HepG2 (cell line): ENCODE measurements around the gene NAA38. TPM values are rescaled to one million over a fixed set of nuclear protein-coding genes. Genes with fewer than 3 reads are reported as not detected.

ENCODE experiments used
- DMAP1 ChIP-seq: IDR thresholded peaks from 2 replicates; pipeline ENCODE4 v1.6.1; 2016
- HNF1B ChIP-seq: sonication (generic); formaldehyde crosslinking; IDR thresholded peaks from 2 replicates; pipeline ENCODE4 v1.5.1; 2020; ENCODE audit warnings: mild to moderate bottlenecking, moderate library complexity, missing genetic modification reagents
- NR2F1 ChIP-seq, 2 experiments: fragments of 450-650 bp in 1 of 2; formaldehyde crosslinking in 1 of 2; IDR thresholded peaks; 2 replicates each; pipeline versions ENCODE4 v1.5.0 to v1.6.1; 2016 to 2020; ENCODE audit warnings: mild to moderate bottlenecking in 1 of 2, missing compliant biosample characterization in 1 of 2, missing genetic modification reagents in 1 of 2, moderate library complexity in 1 of 2
- NR2F2 ChIP-seq: IDR thresholded peaks from 2 replicates; pipeline ENCODE4 v1.6.1; 2012; ENCODE audit warnings: low read depth, inconsistent platforms, borderline replicate concordance
- SALL1 ChIP-seq: sonication (generic); formaldehyde crosslinking; IDR thresholded peaks from 2 replicates; pipeline ENCODE4 v1.8.0; 2022; ENCODE audit warnings: mild to moderate bottlenecking, missing genetic modification reagents
- SNAPC2 ChIP-seq: sonication (generic); formaldehyde crosslinking; IDR thresholded peaks from 2 replicates; pipeline ENCODE4 v1.8.1; 2022; ENCODE audit warnings: mild to moderate bottlenecking, missing genetic modification reagents
- SOX5 ChIP-seq: IDR thresholded peaks from 2 replicates; pipeline ENCODE4 v1.6.1; 2016; ENCODE audit warnings: borderline replicate concordance
- TRIM24 ChIP-seq: sonication (generic); formaldehyde crosslinking; IDR thresholded peaks from 2 replicates; pipeline ENCODE4 v1.8.0; 2022; ENCODE audit warnings: mild to moderate bottlenecking, missing genetic modification reagents
- ZBTB2 ChIP-seq: sonication (generic); formaldehyde crosslinking; IDR thresholded peaks from 2 replicates; pipeline ENCODE4 v1.8.0; 2022; ENCODE audit warnings: low read depth, missing genetic modification reagents
- ZMYM3 ChIP-seq: sonication (generic); formaldehyde crosslinking; IDR thresholded peaks from 2 replicates; pipeline ENCODE4 v1.5.1; 2020; ENCODE audit warnings: mild to moderate bottlenecking, missing genetic modification reagents
- ZNF280D ChIP-seq: sonication (generic); formaldehyde crosslinking; IDR thresholded peaks from 2 replicates; pipeline ENCODE4 v1.5.1; 2020; ENCODE audit warnings: mild to moderate bottlenecking, missing genetic modification reagents
- ZNF44 ChIP-seq: sonication (generic); formaldehyde crosslinking; IDR thresholded peaks from 2 replicates; pipeline ENCODE4 v1.5.1; 2020; ENCODE audit warnings: mild to moderate bottlenecking, missing genetic modification reagents
- ZNF629 ChIP-seq: sonication (generic); formaldehyde crosslinking; conservative IDR thresholded peaks from 2 replicates; pipeline ENCODE4 v1.5.0; 2020; ENCODE audit warnings: missing genetic modification reagents
- polyA plus RNA-seq, 8 experiments: library from polyadenylated mRNA; depleted of rRNA in 3 of 8; stranded (reverse) in 7 of 8; unstranded in 1 of 8; fragments of >200 nt; fragmentation: Illumina TruSeq in 4 of 8; extraction: Trizol in 4 of 8; gene quantifications; 2 replicates each; pipeline versions ENCODE4 v1.2.1 to v1.2.3, GENCODE V29; 2011 to 2016; ENCODE audit warnings: low read depth in 4 of 8, missing spikeins in 1 of 8, mixed read lengths in 1 of 8; ENCODE audit not compliant: insufficient read depth in 1 of 8
- total RNA-seq, 5 experiments: library from RNA; depleted of rRNA; stranded (reverse); fragments of >200 nt; fragmentation: Illumina TruSeq; extraction: Trizol; gene quantifications; 2 replicates each; pipeline ENCODE4 v1.2.3, GENCODE V29; 2016; ENCODE audit warnings: low read depth in 1 of 5
- TF ChIP-seq, protein P1 (sequence below): sonication (generic); formaldehyde crosslinking; IDR thresholded peaks from 2 replicates; pipeline ENCODE4 v1.4.0; 2020; ENCODE audit warnings: missing genetic modification reagents
- TF ChIP-seq, protein P2 (sequence below): sonication (generic); formaldehyde crosslinking; IDR thresholded peaks from 2 replicates; pipeline ENCODE4 v1.4.0; 2020; ENCODE audit warnings: missing genetic modification reagents
- TF ChIP-seq, protein P3 (sequence below): sonication (generic); formaldehyde crosslinking; IDR thresholded peaks from 2 replicates; pipeline ENCODE4 v1.8.0; 2022; ENCODE audit warnings: missing genetic modification reagents, mild to moderate bottlenecking, moderate library complexity, borderline replicate concordance

Gene NAA38
- total and polyA plus RNA-seq, 2 of the 13 experiments (the other 11 are each of a cell fraction or from before 2014, with no cell fraction given): 46.9 to 91.6 TPM

DNA sequence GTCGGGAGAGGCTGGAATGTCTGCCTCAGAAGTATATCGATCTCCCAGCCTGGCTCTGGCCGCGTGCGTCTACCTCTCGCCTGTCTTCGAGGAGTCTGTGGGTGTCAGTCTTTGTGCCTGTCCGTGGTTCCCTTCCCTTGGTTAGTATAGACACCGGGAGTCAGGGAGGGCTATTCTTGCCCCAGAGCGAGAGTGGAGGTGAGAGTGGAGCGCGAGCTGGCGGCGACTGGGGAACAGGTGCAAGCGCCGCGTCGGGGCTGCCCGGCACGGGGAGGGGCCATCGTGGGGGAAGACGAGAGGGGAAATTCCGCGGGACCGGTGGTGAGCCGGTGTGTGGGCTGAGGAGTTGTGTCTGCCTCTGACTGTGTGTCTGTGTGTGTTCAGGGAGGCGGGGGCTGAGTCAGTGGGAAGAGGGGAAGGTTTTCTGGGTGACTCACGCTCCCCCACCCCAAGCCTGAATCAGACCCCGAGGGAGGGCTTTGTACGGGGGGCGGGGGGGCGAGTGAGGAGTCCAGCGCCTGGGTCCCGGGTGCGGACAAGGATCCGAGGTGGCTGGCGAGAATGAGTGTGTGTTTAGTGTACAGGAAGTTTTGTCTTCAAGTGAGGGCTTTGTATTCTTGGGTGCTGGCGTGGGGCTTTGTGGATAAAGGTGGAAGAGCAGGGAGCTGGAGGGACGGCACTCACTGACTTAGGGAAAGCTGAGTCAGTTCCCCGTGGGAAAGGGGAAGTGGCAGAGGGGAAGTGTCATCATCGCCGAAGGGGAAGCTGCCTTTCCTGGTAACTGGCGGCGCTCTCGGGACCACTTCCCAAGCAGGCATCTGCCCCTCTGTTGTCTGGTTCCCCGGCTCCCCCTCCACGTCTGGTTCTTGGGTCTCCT is 14.7 kb downstream of the NAA38 start (continued):
- TF ChIP-seq ZNF629 (CRISPR knock-in tag) (no peak), ZBTB2 (CRISPR knock-in tag) (no peak), NR2F1 (CRISPR knock-in tag; IDR thresholded peaks at IDR 0.05) (no peak), ZNF280D (CRISPR knock-in tag) (peak; percentile 29; the same call in 1 of the 2 replicates), ZNF44 (no peak), NR2F2 (no peak), ZMYM3 (CRISPR knock-in tag) (no peak), DMAP1 (CRISPR knock-in tag) (peak; percentile 60), TRIM24 (CRISPR knock-in tag) (no peak), HNF1B (CRISPR knock-in tag) (no peak), SNAPC2 (no peak), SALL1 (peak; percentile 0; the same call in 1 of the 2 replicates), SOX5 (CRISPR knock-in tag) (no peak)
- TF ChIP-seq, protein P1, sequence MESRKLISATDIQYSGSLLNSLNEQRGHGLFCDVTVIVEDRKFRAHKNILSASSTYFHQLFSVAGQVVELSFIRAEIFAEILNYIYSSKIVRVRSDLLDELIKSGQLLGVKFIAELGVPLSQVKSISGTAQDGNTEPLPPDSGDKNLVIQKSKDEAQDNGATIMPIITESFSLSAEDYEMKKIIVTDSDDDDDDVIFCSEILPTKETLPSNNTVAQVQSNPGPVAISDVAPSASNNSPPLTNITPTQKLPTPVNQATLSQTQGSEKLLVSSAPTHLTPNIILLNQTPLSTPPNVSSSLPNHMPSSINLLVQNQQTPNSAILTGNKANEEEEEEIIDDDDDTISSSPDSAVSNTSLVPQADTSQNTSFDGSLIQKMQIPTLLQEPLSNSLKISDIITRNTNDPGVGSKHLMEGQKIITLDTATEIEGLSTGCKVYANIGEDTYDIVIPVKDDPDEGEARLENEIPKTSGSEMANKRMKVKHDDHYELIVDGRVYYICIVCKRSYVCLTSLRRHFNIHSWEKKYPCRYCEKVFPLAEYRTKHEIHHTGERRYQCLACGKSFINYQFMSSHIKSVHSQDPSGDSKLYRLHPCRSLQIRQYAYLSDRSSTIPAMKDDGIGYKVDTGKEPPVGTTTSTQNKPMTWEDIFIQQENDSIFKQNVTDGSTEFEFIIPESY (CRISPR knock-in tag): no peak
- TF ChIP-seq, protein P2, sequence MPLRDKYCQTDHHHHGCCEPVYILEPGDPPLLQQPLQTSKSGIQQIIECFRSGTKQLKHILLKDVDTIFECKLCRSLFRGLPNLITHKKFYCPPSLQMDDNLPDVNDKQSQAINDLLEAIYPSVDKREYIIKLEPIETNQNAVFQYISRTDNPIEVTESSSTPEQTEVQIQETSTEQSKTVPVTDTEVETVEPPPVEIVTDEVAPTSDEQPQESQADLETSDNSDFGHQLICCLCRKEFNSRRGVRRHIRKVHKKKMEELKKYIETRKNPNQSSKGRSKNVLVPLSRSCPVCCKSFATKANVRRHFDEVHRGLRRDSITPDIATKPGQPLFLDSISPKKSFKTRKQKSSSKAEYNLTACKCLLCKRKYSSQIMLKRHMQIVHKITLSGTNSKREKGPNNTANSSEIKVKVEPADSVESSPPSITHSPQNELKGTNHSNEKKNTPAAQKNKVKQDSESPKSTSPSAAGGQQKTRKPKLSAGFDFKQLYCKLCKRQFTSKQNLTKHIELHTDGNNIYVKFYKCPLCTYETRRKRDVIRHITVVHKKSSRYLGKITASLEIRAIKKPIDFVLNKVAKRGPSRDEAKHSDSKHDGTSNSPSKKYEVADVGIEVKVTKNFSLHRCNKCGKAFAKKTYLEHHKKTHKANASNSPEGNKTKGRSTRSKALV: no peak
- TF ChIP-seq, protein P3, sequence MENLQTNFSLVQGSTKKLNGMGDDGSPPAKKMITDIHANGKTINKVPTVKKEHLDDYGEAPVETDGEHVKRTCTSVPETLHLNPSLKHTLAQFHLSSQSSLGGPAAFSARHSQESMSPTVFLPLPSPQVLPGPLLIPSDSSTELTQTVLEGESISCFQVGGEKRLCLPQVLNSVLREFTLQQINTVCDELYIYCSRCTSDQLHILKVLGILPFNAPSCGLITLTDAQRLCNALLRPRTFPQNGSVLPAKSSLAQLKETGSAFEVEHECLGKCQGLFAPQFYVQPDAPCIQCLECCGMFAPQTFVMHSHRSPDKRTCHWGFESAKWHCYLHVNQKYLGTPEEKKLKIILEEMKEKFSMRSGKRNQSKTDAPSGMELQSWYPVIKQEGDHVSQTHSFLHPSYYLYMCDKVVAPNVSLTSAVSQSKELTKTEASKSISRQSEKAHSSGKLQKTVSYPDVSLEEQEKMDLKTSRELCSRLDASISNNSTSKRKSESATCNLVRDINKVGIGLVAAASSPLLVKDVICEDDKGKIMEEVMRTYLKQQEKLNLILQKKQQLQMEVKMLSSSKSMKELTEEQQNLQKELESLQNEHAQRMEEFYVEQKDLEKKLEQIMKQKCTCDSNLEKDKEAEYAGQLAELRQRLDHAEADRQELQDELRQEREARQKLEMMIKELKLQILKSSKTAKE (CRISPR knock-in tag): no peak
